Measurements from ENCODE around the gene RSPH1. TPM values are rescaled to one million over a fixed set of nuclear protein-coding genes. Genes with fewer than 3 reads are reported as not detected.

The RSPH1 gene
- total RNA-seq, 1 experiment from 2014 or later, result 0.31 TPM

DNA sequence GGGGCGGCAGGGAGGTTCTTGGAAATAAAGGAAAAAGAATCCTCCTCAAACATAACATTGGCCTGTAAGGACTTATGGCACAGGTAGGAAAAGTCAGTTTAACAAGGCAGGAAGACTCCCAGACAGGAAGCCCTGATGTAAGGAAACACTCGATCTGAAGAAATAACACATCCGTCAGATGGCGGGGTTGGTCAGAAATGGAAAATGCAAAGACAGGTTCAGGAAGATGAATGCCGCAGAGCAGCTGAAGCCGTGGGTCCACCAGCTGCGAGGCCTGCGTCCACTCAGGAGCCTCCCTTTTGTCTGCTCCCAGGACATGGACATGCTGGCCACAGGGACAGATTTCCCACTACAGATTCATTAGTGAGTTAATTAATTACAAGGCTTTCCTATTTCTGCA lies 3.8 kb downstream of the RSPH1 start:
- no peaks in the 10 kb centered on the region for H3K9me3 Mint-ChIP-seq
- H3K9me3 ChIP-seq (ENCODE audit: control insufficient read depth, low read depth, low read length), result no peaks in the 10 kb centered on the region
- H3T11ph ChIP-seq (ENCODE audit: low read length), result no peak overlapping the region
- no peak overlapping the region for H2BK5ac ChIP-seq (ENCODE audit: insufficient read length, low read length)
- DNase-seq, result no peak
- no peak overlapping the region for H3K23ac ChIP-seq (ENCODE audit: insufficient read length, low read depth, low read length)
- H2BK20ac ChIP-seq (ENCODE audit: low read depth, low read length, poor library complexity, severe bottlenecking), result no peak overlapping the region
- H3K4me1 ChIP-seq (ENCODE audit: insufficient read depth, low read length), result no peaks in the 10 kb centered on the region; the same call in 1 of the 2 replicates
- no peaks in the 10 kb centered on the region for H3K79me1 ChIP-seq (ENCODE audit: insufficient read depth, low read depth, low read length, poor library complexity, severe bottlenecking)
- no peak overlapping the region for H4K91ac ChIP-seq (ENCODE audit: insufficient read length, low read depth, low read length)
- H3K27me3 ChIP-seq (ENCODE audit: insufficient read depth, low read length), result no peaks in the 10 kb centered on the region
- WGBS (ENCODE audit: extremely low coverage, insufficient read length, low lambda C conversion rate), result no CpG with 5 or more reads among the region's 8 CpGs
- no peak overlapping the region for H2BK12ac ChIP-seq (ENCODE audit: insufficient read length, low read depth, low read length)
- no peaks in the 10 kb centered on the region for H3K36me3 Mint-ChIP-seq (ENCODE audit: insufficient read depth in 1 of 3, low read depth in 3 of 3)
- no peak overlapping the region for H3K27ac Mint-ChIP-seq
- H3K27ac ChIP-seq (ENCODE audit: insufficient read length, low read depth, low read length), result no peak overlapping the region
- H3K23me2 ChIP-seq (ENCODE audit: insufficient read length, low read depth, low read length, poor library complexity, severe bottlenecking), result peaks cover 12% of the 10 kb centered on the region
- no peak overlapping the region for H3K4me2 ChIP-seq (ENCODE audit: insufficient read depth, insufficient read length, low read length)
- no peak overlapping the region for H4K5ac ChIP-seq (ENCODE audit: insufficient read length, low read depth, low read length)
- no peaks in the 10 kb centered on the region for H3K79me2 ChIP-seq (ENCODE audit: insufficient read depth, low read length)
- H2AK5ac ChIP-seq (ENCODE audit: insufficient read length, low read length), result no peak overlapping the region
- peaks cover 17 to 23% of the 10 kb centered on the region in 2 experiments for H3K4me1 Mint-ChIP-seq
- no peak overlapping the region for H3K18ac ChIP-seq (ENCODE audit: insufficient read length, low read depth, low read length)
- no peak overlapping the region for H3K56ac ChIP-seq (ENCODE audit: insufficient read length, low read depth, low read length)
- H2BK120ac ChIP-seq (ENCODE audit: low read depth, low read length, poor library complexity, severe bottlenecking), result no peak overlapping the region
- H3K4ac ChIP-seq (ENCODE audit: low read depth, low read length), result no peak overlapping the region
- H3K14ac ChIP-seq (ENCODE audit: insufficient read depth, low read length), result no peak overlapping the region
- H3K27me3 Mint-ChIP-seq (ENCODE audit: low read depth), result peaks cover 17% of the 10 kb centered on the region
- no peak overlapping the region for H2AFZ ChIP-seq (ENCODE audit: low read length)
- no peak overlapping the region for H3K9ac ChIP-seq (ENCODE audit: extremely low read depth, insufficient read length, low read length)
- no peak overlapping the region for H3K4me3 Mint-ChIP-seq
- TF ChIP-seq, protein P1, sequence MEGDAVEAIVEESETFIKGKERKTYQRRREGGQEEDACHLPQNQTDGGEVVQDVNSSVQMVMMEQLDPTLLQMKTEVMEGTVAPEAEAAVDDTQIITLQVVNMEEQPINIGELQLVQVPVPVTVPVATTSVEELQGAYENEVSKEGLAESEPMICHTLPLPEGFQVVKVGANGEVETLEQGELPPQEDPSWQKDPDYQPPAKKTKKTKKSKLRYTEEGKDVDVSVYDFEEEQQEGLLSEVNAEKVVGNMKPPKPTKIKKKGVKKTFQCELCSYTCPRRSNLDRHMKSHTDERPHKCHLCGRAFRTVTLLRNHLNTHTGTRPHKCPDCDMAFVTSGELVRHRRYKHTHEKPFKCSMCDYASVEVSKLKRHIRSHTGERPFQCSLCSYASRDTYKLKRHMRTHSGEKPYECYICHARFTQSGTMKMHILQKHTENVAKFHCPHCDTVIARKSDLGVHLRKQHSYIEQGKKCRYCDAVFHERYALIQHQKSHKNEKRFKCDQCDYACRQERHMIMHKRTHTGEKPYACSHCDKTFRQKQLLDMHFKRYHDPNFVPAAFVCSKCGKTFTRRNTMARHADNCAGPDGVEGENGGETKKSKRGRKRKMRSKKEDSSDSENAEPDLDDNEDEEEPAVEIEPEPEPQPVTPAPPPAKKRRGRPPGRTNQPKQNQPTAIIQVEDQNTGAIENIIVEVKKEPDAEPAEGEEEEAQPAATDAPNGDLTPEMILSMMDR (conservative IDR thresholded peaks at IDR 0.05), result no peak
- H4K8ac ChIP-seq (replicated peaks; ENCODE audit: insufficient read length, low read depth, low read length), result no peak overlapping the region
- H2BK15ac ChIP-seq (ENCODE audit: low read depth, low read length), result no peak overlapping the region
- no peaks in the 10 kb centered on the region for H4K20me1 ChIP-seq (ENCODE audit: control insufficient read depth, insufficient read depth, insufficient read length)

Measured in H9 (cell line).